ENCODE measurements around the gene TLL2.

The TLL2 gene

DNA sequence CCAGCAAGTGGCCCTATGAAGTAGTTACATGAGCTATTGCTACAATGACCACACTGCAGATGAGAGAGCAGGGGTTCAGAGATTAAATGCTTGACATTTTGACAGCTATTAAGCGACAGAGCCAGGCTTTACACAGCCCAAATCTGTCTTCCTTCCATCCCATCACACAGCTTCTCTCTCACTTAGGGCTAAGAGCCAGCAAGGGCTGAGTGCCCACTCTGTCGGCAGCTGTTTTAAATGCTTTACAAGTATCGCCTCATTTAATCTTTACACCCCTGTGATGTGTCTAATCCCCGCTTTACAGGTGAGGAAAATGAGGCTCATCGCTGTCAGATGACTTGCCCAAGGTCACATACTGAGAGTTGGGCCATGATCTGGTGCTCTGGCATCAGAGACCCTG lies 139.7 kb downstream of the TLL2 start:
- no peak overlapping the region for H3K9ac ChIP-seq (ENCODE audit: low read length in 2 of 2)
- H3K4me3 ChIP-seq (ENCODE audit: low read length in 2 of 2) = no peak overlapping the region
- no peaks in the 10 kb centered on the region for H3K36me3 ChIP-seq (ENCODE audit: control insufficient read depth in 2 of 2, insufficient read depth in 2 of 2, low read length in 2 of 2)
- no peaks in the 10 kb centered on the region for H3K9me3 ChIP-seq (ENCODE audit: control insufficient read depth in 2 of 2, low read length in 2 of 2)
- no peaks in the 10 kb centered on the region for H3K27me3 ChIP-seq (ENCODE audit: control insufficient read depth in 1 of 2, insufficient read depth in 2 of 2, low read length in 2 of 2)
- H3K4me1 ChIP-seq (ENCODE audit: control insufficient read depth, insufficient read depth, low read length) = peaks cover 23% of the 10 kb centered on the region
- H3K27ac ChIP-seq (ENCODE audit: low read length) = no peak overlapping the region

DNA sequence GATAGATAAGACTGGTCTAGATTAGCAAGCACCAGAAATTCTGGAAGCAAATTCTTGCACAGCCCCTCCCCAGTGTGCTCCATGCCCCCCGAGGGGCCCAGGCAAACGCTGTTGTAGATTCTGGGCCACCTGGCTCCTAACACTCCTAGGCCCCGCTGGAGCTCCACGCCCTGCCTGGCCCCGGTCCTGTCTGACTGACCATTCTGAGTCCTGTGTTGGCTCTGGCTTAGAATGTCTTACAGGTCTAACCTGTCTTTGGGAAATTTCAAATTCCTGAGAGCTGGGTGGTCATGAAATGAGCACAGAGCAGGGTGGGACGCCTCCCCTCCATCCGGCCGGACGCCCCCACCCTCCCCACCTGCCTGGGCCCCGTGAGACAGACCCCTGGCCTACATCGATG lies 142.4 kb downstream of the TLL2 start:
- Histone ChIP-seq H3K9me3 (ENCODE audit: control insufficient read depth in 2 of 2, low read length in 2 of 2) (no peaks in the 10 kb centered on the region), H3K27ac (ENCODE audit: low read length) (no peak overlapping the region), H3K36me3 (ENCODE audit: control insufficient read depth in 2 of 2, insufficient read depth in 2 of 2, low read length in 2 of 2) (no peaks in the 10 kb centered on the region), H3K4me3 (ENCODE audit: low read length in 2 of 2) (no peak overlapping the region), H3K27me3 (ENCODE audit: control insufficient read depth in 1 of 2, insufficient read depth in 2 of 2, low read length in 2 of 2) (no peaks in the 10 kb centered on the region), H3K4me1 (ENCODE audit: control insufficient read depth, insufficient read depth, low read length) (peaks cover 7% of the 10 kb centered on the region), H3K9ac (ENCODE audit: low read length in 2 of 2) (no peak overlapping the region)

DNA sequence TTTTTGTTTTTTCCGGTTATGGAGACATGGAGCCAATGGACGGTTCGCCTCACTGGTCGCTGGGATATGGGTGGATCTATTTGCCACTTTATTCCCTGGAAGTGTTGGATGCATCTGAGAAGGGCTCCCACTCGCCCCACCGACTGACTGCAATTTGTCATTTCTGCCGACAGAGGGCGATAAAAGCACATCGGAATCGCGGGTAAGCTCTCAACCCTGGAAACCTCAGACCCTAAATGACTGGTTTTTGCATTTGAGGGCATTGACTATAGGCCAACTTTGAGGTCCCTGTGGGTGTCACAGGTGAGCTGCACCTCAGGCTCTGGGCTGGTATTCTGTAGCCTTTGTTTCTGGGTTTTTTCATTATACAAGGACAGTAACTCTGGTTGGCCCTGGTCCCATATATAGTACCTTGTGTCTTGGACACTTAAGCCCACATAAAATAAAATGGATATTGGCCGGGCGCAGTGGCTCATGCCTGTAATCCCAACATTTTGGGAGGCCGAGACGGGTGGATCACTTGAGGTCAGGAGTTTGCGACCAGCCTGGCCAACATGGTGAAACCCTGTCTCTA lies 143.1 kb downstream of the TLL2 start:
- Histone ChIP-seq H3K9me3 (ENCODE audit: control insufficient read depth in 2 of 2, low read length in 2 of 2) (no peaks in the 10 kb centered on the region), H3K36me3 (ENCODE audit: control insufficient read depth in 2 of 2, insufficient read depth in 2 of 2, low read length in 2 of 2) (no peaks in the 10 kb centered on the region), H3K27me3 (ENCODE audit: control insufficient read depth in 1 of 2, insufficient read depth in 2 of 2, low read length in 2 of 2) (no peaks in the 10 kb centered on the region), H3K4me3 (ENCODE audit: low read length in 2 of 2) (no peak overlapping the region), H3K4me1 (ENCODE audit: control insufficient read depth, insufficient read depth, low read length) (peaks cover 7% of the 10 kb centered on the region), H3K9ac (ENCODE audit: low read length in 2 of 2) (no peak overlapping the region), H3K27ac (ENCODE audit: low read length) (no peak overlapping the region)

DNA sequence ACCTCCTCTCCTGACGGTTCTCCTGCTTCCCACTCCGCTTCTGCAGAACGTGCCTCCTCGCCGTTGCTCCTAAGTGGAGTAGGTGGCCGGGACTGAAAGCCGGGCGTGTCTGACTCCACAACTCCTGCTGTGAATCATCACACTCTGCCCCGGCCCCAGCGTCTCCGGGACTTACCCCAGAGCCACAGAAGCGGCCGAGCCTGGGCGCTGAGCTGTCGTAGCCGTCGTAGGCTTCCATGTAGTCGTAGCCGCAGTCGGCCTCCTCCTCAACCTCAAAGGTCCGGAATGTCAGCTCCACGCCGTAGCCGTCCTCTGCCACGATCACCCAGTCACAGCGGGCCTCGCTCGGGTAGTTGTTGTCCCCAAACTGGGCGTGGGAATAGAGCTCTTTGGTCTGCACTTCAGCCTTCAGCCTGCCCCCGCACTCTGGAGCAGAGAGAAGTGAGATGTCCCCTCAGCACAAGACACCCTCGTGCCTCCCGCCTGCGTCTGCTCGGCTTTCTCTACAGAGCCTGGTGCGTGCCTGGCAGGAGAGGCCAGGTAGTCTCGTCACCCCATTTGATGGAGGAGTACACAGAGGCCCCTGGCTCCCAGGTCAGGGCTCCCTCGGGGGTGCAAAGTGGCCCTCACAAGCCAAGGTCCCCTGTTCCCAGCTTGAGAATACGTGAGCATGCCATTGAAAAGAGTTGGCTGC lies 143.7 kb downstream of the TLL2 start:
- no peaks in the 10 kb centered on the region for H3K27me3 ChIP-seq (ENCODE audit: control insufficient read depth in 1 of 2, insufficient read depth in 2 of 2, low read length in 2 of 2)

DNA sequence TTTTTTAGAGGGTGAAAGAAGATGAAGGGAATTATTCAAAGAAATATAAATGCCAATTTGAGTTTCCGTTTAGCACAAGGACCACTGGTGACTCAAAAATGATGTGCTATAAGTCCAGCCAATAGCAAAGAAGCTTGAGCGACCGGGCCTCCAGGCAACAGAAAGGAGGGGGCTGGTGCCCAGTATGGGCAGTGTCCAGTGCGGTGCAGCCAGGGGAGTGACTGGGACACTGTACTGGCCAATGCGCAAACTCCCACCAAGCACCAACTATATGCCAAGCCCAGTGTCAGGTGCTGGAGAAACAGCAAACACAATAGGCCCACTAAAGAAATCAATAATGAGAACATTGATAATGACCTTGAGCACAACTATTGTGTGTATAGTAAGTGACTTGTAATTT lies 144.8 kb downstream of the TLL2 start:
- Histone ChIP-seq H3K4me1 (ENCODE audit: control insufficient read depth, insufficient read depth, low read length) (no peaks in the 10 kb centered on the region), H3K9me3 (ENCODE audit: control insufficient read depth in 2 of 2, low read length in 2 of 2) (no peaks in the 10 kb centered on the region), H3K27me3 (ENCODE audit: control insufficient read depth in 1 of 2, insufficient read depth in 2 of 2, low read length in 2 of 2) (no peaks in the 10 kb centered on the region), H3K9ac (ENCODE audit: low read length in 2 of 2) (no peak overlapping the region), H3K36me3 (ENCODE audit: control insufficient read depth in 2 of 2, insufficient read depth in 2 of 2, low read length in 2 of 2) (no peaks in the 10 kb centered on the region), H3K4me3 (ENCODE audit: low read length in 2 of 2) (no peak overlapping the region), H3K27ac (ENCODE audit: low read length) (no peak overlapping the region)

More for the DNA sequence above, 143.7 kb downstream of the TLL2 start:
- H3K27ac ChIP-seq (ENCODE audit: low read length) = no peak overlapping the region
- no peak overlapping the region for H3K9ac ChIP-seq (ENCODE audit: low read length in 2 of 2)
- no peaks in the 10 kb centered on the region for H3K9me3 ChIP-seq (ENCODE audit: control insufficient read depth in 2 of 2, low read length in 2 of 2)
- no peaks in the 10 kb centered on the region for H3K36me3 ChIP-seq (ENCODE audit: control insufficient read depth in 2 of 2, insufficient read depth in 2 of 2, low read length in 2 of 2)
- no peak overlapping the region for H3K4me3 ChIP-seq (ENCODE audit: low read length in 2 of 2)
- H3K4me1 ChIP-seq (ENCODE audit: control insufficient read depth, insufficient read depth, low read length) = peaks cover 5% of the 10 kb centered on the region

DNA sequence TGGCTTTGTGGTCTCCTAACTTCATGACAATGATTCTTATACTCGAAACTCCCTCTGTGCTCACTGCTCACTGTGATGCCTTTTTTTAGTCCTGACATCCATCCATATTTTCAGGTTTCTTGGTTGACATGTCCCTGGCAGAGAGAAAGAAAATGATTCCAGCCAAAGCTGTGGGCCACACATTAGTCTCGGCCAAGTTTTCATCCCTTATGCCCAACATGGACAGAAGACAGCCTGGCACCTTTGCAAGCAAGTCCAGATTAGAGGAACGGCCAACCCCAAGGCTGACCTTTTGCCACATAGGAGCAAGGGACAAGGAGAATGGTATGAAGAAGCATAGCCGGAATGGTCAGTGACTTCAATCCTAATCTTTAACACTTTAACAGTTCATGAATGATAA lies 146.3 kb downstream of the TLL2 start:
- Histone ChIP-seq H3K36me3 (ENCODE audit: control insufficient read depth in 2 of 2, insufficient read depth in 2 of 2, low read length in 2 of 2) (no peaks in the 10 kb centered on the region), H3K27ac (ENCODE audit: low read length) (no peak overlapping the region), H3K27me3 (ENCODE audit: control insufficient read depth in 1 of 2, insufficient read depth in 2 of 2, low read length in 2 of 2) (no peaks in the 10 kb centered on the region), H3K9me3 (ENCODE audit: control insufficient read depth in 2 of 2, low read length in 2 of 2) (no peaks in the 10 kb centered on the region), H3K4me3 (ENCODE audit: low read length in 2 of 2) (no peak overlapping the region), H3K4me1 (ENCODE audit: control insufficient read depth, insufficient read depth, low read length) (no peaks in the 10 kb centered on the region), H3K9ac (ENCODE audit: low read length in 2 of 2) (no peak overlapping the region)

DNA sequence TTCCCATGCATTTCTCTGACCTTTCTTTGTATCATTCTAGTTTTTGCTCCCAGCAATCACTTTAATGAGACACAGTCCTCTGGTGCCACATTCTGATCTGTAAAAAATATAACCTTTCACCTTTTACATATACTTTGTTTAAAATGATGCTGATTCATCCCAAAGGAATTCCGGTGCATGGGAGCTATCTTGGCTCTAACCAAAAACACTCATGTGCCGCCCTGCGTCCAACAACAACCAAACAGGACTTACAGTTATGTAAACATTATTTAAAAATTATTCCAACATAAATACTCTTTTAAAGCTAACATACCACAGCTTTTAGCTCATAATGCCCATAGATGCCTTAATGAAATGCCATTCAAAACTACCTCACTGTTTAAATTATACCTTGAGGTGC lies 147.2 kb downstream of the TLL2 start:
- no peaks in the 10 kb centered on the region for H3K9me3 ChIP-seq (ENCODE audit: control insufficient read depth in 2 of 2, low read length in 2 of 2)
- H3K36me3 ChIP-seq (ENCODE audit: control insufficient read depth in 2 of 2, insufficient read depth in 2 of 2, low read length in 2 of 2) = no peaks in the 10 kb centered on the region
- H3K9ac ChIP-seq (ENCODE audit: low read length in 2 of 2) = no peak overlapping the region
- no peaks in the 10 kb centered on the region for H3K4me1 ChIP-seq (ENCODE audit: control insufficient read depth, insufficient read depth, low read length)
- H3K27me3 ChIP-seq (ENCODE audit: control insufficient read depth in 1 of 2, insufficient read depth in 2 of 2, low read length in 2 of 2) = no peaks in the 10 kb centered on the region
- no peak overlapping the region for H3K27ac ChIP-seq (ENCODE audit: low read length)
- no peak overlapping the region for H3K4me3 ChIP-seq (ENCODE audit: low read length in 2 of 2)

DNA sequence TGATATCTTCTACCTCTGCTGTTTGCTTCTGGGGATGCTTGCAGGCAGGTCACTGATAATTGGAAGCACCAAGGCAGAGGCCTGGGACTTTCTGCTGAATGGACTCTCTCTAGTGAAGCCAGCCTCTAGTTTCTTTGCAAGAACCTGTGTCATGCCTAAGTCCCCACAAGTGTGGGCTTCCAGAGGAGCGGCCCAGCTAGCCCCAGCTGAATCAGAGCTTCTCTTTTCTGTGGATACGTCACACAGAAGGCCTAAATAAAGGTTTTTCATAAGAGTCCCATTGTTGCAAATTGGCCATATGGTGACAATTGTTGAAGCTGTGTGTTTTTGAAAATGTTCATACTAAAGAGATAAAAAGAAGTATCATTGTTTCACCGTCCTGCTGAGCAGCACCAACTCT lies 148.2 kb downstream of the TLL2 start:
- Histone ChIP-seq H3K27me3 (ENCODE audit: control insufficient read depth in 1 of 2, insufficient read depth in 2 of 2, low read length in 2 of 2) (no peaks in the 10 kb centered on the region), H3K27ac (ENCODE audit: low read length) (no peak overlapping the region), H3K4me3 (ENCODE audit: low read length in 2 of 2) (no peak overlapping the region), H3K9me3 (ENCODE audit: control insufficient read depth in 2 of 2, low read length in 2 of 2) (no peaks in the 10 kb centered on the region), H3K4me1 (ENCODE audit: control insufficient read depth, insufficient read depth, low read length) (no peaks in the 10 kb centered on the region), H3K9ac (ENCODE audit: low read length in 2 of 2) (no peak overlapping the region), H3K36me3 (ENCODE audit: control insufficient read depth in 2 of 2, insufficient read depth in 2 of 2, low read length in 2 of 2) (no peaks in the 10 kb centered on the region)

DNA sequence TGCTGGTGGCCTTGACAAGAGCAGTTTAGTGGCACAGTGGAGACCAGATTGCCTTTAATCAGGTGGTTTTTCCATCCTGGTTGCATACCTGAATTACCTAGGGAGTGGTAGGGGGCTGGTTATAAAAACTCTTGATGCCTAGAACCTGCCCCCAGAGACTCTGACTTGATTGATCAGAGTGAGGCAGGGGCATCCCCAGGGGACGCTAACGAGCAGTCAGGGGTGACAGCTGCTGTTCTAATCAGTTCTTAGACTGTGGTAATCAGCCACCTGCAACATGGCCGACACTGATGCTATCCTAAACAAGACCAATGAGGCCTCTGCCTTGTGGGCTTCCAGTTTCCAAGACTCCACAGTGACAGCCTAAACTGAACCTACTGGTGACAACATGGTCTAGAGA lies 153.0 kb downstream of the TLL2 start:
- Histone ChIP-seq H3K27me3 (ENCODE audit: control insufficient read depth in 1 of 2, insufficient read depth in 2 of 2, low read length in 2 of 2) (peaks cover 3 to 11% of the 10 kb centered on the region in 2 donors), H3K4me3 (ENCODE audit: low read length in 2 of 2) (no peak overlapping the region), H3K9me3 (ENCODE audit: control insufficient read depth in 2 of 2, low read length in 2 of 2) (no peaks in the 10 kb centered on the region), H3K9ac (ENCODE audit: low read length in 2 of 2) (no peak overlapping the region), H3K27ac (ENCODE audit: low read length) (no peak overlapping the region), H3K36me3 (ENCODE audit: control insufficient read depth in 2 of 2, insufficient read depth in 2 of 2, low read length in 2 of 2) (no peaks in the 10 kb centered on the region), H3K4me1 (ENCODE audit: control insufficient read depth, insufficient read depth, low read length) (no peaks in the 10 kb centered on the region)

DNA sequence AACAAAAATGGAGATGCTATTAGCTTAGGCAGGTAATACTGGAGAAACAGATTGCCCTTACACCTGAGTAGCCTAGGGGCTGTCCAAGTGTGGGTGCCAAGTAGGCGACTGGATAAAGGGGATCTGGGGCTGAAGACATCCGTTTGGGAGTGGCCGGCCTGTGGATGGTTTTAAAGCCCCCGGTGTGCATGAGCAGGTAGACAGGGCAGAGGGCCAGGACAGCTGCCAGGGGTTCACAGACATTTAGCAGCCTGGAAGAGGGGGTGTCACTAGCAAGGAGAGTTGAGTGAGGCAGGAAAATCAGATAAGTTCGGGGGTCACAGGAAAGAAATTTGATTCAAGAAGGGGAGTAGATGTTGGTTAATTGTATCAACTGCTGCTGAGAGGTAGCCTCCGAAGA lies 153.4 kb downstream of the TLL2 start:
- Histone ChIP-seq H3K4me3 (ENCODE audit: low read length in 2 of 2) (no peak overlapping the region), H3K36me3 (ENCODE audit: control insufficient read depth in 2 of 2, insufficient read depth in 2 of 2, low read length in 2 of 2) (no peaks in the 10 kb centered on the region), H3K4me1 (ENCODE audit: control insufficient read depth, insufficient read depth, low read length) (no peaks in the 10 kb centered on the region), H3K9me3 (ENCODE audit: control insufficient read depth in 2 of 2, low read length in 2 of 2) (no peaks in the 10 kb centered on the region), H3K9ac (ENCODE audit: low read length in 2 of 2) (no peak overlapping the region), H3K27me3 (ENCODE audit: control insufficient read depth in 1 of 2, insufficient read depth in 2 of 2, low read length in 2 of 2) (peaks cover 3 to 11% of the 10 kb centered on the region in 2 donors), H3K27ac (ENCODE audit: low read length) (no peak overlapping the region)

DNA sequence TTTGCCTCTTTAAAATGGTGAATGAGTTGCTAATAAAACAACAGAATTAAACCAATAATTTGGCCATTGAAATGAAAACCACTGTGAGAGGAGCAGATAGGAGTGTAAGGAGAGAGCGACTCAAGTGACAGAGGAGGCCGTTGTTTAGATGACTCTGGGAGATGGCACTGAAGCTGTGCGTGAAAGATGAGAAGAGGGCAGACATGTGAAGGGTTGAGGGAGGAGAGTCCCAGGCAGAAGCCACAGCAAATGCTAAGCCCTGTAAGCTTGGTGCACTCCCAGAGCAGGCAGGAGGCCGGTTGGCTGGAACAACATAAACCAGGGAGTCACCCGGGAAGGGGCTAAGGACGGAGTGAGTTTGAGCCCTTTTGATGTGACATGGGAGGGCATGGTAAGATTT lies 154.1 kb downstream of the TLL2 start:
- Histone ChIP-seq H3K4me1 (ENCODE audit: control insufficient read depth, insufficient read depth, low read length) (no peaks in the 10 kb centered on the region), H3K36me3 (ENCODE audit: control insufficient read depth in 2 of 2, insufficient read depth in 2 of 2, low read length in 2 of 2) (no peaks in the 10 kb centered on the region), H3K27ac (ENCODE audit: low read length) (no peak overlapping the region), H3K9me3 (ENCODE audit: control insufficient read depth in 2 of 2, low read length in 2 of 2) (no peaks in the 10 kb centered on the region), H3K9ac (ENCODE audit: low read length in 2 of 2) (no peak overlapping the region), H3K4me3 (ENCODE audit: low read length in 2 of 2) (no peak overlapping the region), H3K27me3 (ENCODE audit: control insufficient read depth in 1 of 2, insufficient read depth in 2 of 2, low read length in 2 of 2) (peaks cover 3 to 11% of the 10 kb centered on the region in 2 donors)
